ENCODE data around the gene RNF168. TPM values are rescaled to one million over a fixed set of nuclear protein-coding genes. Genes with fewer than 3 reads are reported as not detected.
"Not testable (repeated sequence)": the region's sequence is repeated elsewhere in the genome, so short reads cannot be mapped to it uniquely, and the experiment has no call there.

The RNF168 gene
- total RNA-seq, 1 donor from 2014 or later, result 12.0 TPM

DNA sequence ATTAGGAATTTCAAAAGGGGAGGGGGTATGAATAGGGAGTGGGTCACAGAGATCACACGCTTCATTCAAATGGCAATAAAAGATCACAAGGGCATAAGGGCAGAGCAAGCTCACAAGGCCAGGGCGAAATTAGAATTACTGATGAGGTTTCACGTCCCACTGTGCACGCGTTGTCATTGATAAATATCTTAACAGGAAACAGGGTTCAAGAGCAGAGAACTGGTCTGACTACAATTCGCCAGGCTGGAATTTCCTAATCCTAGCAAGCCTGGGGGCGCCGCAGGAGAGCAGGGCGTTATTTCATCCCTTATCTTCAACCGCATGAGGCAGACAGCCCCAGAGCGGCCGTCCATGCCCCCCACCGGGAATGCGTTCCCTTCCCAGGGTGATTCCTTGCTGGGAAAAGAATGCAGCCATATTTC is 29.7 kb upstream of the RNF168 start:
- H3K27me3 ChIP-seq (ENCODE audit: control insufficient read depth in 3 of 3, insufficient read depth in 3 of 3, low read length in 3 of 3), result peaks cover 0 to 2% (median 0%) of the 10 kb centered on the region in 3 donors
- H3K4me1 ChIP-seq (ENCODE audit: control insufficient read depth in 3 of 3, insufficient read depth in 3 of 3, low read length in 3 of 3), result peaks cover 0 to 7% (median 2%) of the 10 kb centered on the region in 3 donors
- H3K27ac ChIP-seq (ENCODE audit: low read depth, low read length), result no peak overlapping the region
- no peaks in the 10 kb centered on the region for H3K9me3 ChIP-seq (ENCODE audit: control insufficient read depth in 3 of 3, low read length in 3 of 3)
- H3K9ac ChIP-seq (ENCODE audit: low read depth in 1 of 3, low read length in 3 of 3), result no peak overlapping the region
- H3K36me3 ChIP-seq (ENCODE audit: control insufficient read depth in 3 of 3, insufficient read depth in 3 of 3, low read length in 3 of 3), result no peaks in the 10 kb centered on the region
- H3K4me3 ChIP-seq (ENCODE audit: low read length in 3 of 3), result no peak overlapping the region

DNA sequence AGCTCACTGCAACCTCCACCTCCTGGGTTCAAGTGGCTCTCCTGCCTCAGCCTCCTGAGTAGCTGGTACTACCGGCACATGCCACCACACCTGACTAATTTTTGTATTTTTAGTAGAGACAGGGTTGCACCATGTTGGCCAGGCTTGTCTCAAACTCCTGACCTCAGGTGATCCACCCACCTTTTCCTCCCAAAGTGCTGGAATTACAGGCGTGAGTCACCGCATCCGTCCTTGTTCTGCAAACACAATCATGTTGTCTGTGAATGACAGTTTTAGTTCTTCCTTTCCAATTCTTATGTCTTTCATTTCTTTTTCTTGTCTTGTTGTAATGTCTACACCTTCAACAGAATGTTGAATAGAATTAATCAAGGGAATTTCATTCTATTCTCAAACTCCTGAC is 27.9 kb upstream of the RNF168 start:
- Histone ChIP-seq H3K4me1 (ENCODE audit: control insufficient read depth in 3 of 3, insufficient read depth in 3 of 3, low read length in 3 of 3) (peaks cover 0 to 4% (median 2%) of the 10 kb centered on the region in 3 donors), H3K9ac (ENCODE audit: low read depth in 1 of 3, low read length in 3 of 3) (no peak overlapping the region), H3K4me3 (ENCODE audit: low read length in 3 of 3) (no peak overlapping the region), H3K36me3 (ENCODE audit: control insufficient read depth in 3 of 3, insufficient read depth in 3 of 3, low read length in 3 of 3) (no peaks in the 10 kb centered on the region), H3K9me3 (ENCODE audit: control insufficient read depth in 3 of 3, low read length in 3 of 3) (no peaks in the 10 kb centered on the region), H3K27me3 (ENCODE audit: control insufficient read depth in 3 of 3, insufficient read depth in 3 of 3, low read length in 3 of 3) (peaks cover 0 to 2% (median 0%) of the 10 kb centered on the region in 3 donors), H3K27ac (ENCODE audit: low read depth, low read length) (no peak overlapping the region)

DNA sequence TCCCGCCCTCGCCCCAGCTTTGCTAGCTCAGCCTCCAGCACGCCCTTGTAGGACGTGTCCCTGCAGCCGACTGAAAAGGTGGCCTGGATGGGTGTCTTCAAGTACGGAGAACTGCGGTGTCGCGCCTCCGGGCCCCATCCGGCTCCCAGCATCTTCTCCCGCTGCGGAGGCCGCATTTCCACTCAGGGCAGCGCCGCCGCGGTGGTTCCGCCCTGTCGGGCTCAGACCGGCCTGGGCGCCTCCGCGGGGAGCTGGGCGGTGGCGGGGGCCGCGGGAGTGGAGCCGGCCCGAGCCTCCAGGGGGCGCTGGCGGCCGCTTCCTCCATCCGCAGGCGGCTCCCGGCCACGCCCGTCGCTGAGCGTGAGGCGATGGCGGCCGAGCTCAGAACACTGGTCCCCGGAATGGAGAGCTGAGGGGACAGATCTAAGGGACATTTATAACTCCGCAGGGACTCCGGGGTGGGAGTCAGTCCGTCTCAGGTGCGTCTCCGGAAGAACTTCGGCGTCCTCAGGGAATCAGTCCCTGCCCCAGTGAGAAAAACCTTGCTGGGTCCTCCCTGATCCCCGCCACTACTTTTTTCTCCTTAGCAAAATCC is 25.2 kb upstream of the RNF168 start:
- H3K4me1 ChIP-seq (ENCODE audit: control insufficient read depth in 3 of 3, insufficient read depth in 3 of 3, low read length in 3 of 3), result peaks cover 0 to 4% (median 2%) of the 10 kb centered on the region in 3 donors
- H3K27ac ChIP-seq (ENCODE audit: low read depth, low read length), result no peak overlapping the region
- no peaks in the 10 kb centered on the region for H3K9me3 ChIP-seq (ENCODE audit: control insufficient read depth in 3 of 3, low read length in 3 of 3)
- H3K36me3 ChIP-seq (ENCODE audit: control insufficient read depth in 3 of 3, insufficient read depth in 3 of 3, low read length in 3 of 3), result no peaks in the 10 kb centered on the region
- peaks cover 0 to 2% (median 0%) of the 10 kb centered on the region in 3 donors for H3K27me3 ChIP-seq (ENCODE audit: control insufficient read depth in 3 of 3, insufficient read depth in 3 of 3, low read length in 3 of 3)
- H3K4me3 ChIP-seq (ENCODE audit: low read length in 3 of 3), result peak overlapping the region; percentile 61 to 77 (median 71)
- peak overlapping the region; percentile 48 to 66 (median 50) for H3K9ac ChIP-seq (ENCODE audit: low read depth in 1 of 3, low read length in 3 of 3)

DNA sequence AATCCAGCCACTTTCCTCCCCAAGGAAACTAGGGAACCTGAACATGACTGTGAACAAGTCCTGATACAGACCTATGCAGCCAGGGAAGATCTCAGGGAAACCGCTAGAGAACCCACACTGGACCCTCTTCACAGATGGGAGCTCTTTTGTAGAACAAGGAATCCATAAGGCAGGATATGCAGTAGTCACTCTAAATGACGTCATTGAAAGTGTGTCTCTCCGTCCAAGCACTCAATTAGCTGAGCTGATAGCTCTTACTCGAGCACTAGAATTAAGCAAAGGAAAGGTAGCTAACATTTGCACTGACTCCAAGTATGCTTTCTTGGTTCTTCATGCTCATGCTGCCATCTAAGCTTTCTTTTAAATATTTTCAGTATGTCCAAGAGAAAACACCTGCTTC is 21.6 kb upstream of the RNF168 start:
- no peaks in the 10 kb centered on the region for H3K36me3 ChIP-seq (ENCODE audit: control insufficient read depth in 3 of 3, insufficient read depth in 3 of 3, low read length in 3 of 3)

DNA sequence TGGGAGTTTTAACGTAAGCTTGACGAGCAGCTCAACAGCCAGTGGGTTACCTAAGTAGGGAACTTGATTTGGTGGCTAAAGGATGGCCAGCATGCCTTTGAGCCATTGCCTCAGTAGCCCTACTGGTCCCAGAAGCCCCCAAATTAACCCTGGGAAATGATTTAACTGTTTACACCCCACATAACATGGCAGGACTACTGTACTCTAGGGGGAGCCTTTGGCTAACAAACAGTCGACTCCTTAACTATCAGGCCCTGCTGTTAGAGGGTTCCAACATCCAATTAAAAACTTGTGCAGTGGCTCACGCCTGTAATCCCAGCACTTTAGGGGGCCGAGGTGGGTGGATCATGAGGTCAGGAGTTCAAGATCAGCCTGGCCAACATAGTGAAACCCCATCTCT is 21.0 kb upstream of the RNF168 start:
- H3K9me3 ChIP-seq (ENCODE audit: control insufficient read depth in 3 of 3, low read length in 3 of 3), result peaks cover 0 to 6% (median 0%) of the 10 kb centered on the region in 3 donors
- no peak overlapping the region for H3K4me3 ChIP-seq (ENCODE audit: low read length in 3 of 3)
- H3K4me1 ChIP-seq (ENCODE audit: control insufficient read depth in 3 of 3, insufficient read depth in 3 of 3, low read length in 3 of 3), result peaks cover 0 to 4% (median 2%) of the 10 kb centered on the region in 3 donors

More for the DNA sequence above, 21.6 kb upstream of the RNF168 start:
- Histone ChIP-seq H3K4me1 (ENCODE audit: control insufficient read depth in 3 of 3, insufficient read depth in 3 of 3, low read length in 3 of 3) (peaks cover 0 to 4% (median 2%) of the 10 kb centered on the region in 3 donors), H3K4me3 (ENCODE audit: low read length in 3 of 3) (no peak overlapping the region), H3K9me3 (ENCODE audit: control insufficient read depth in 3 of 3, low read length in 3 of 3) (peaks cover 0 to 4% (median 0%) of the 10 kb centered on the region in 3 donors), H3K9ac (ENCODE audit: low read depth in 1 of 3, low read length in 3 of 3) (no peak overlapping the region), H3K27me3 (ENCODE audit: control insufficient read depth in 3 of 3, insufficient read depth in 3 of 3, low read length in 3 of 3) (no peaks in the 10 kb centered on the region), H3K27ac (ENCODE audit: low read depth, low read length) (no peak overlapping the region)

DNA sequence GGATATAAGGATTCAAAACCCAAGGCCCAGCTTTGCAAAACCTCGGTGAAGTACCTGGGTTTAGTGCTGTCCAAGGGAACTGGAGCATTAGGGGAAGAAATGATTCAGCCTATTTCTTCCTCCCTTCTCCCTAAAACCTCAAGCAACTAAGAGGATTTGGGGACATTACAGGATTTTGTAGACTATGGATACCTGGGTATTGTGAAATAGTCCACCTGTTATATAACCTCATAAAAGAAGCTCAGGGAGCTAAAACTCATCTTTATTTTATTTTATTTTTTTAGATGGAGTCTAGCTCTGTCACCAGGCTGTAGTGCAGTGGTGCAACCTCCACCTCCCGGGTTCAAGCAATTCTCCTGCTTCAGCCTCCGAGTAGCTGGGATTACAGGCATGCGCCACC is 20.3 kb upstream of the RNF168 start:
- Histone ChIP-seq H3K4me3 (ENCODE audit: low read length in 3 of 3) (no peak overlapping the region), H3K27me3 (ENCODE audit: control insufficient read depth in 3 of 3, insufficient read depth in 3 of 3, low read length in 3 of 3) (no peaks in the 10 kb centered on the region), H3K9me3 (ENCODE audit: control insufficient read depth in 3 of 3, low read length in 3 of 3) (peaks cover 0 to 6% (median 1%) of the 10 kb centered on the region in 3 donors), H3K4me1 (ENCODE audit: control insufficient read depth in 3 of 3, insufficient read depth in 3 of 3, low read length in 3 of 3) (peaks cover 0 to 7% (median 2%) of the 10 kb centered on the region in 3 donors), H3K9ac (ENCODE audit: low read depth in 1 of 3, low read length in 3 of 3) (no peak overlapping the region), H3K27ac (ENCODE audit: low read depth, low read length) (no peak overlapping the region), H3K36me3 (ENCODE audit: control insufficient read depth in 3 of 3, insufficient read depth in 3 of 3, low read length in 3 of 3) (no peaks in the 10 kb centered on the region)

More for the DNA sequence above, 21.0 kb upstream of the RNF168 start:
- Histone ChIP-seq H3K9ac (ENCODE audit: low read depth in 1 of 3, low read length in 3 of 3) (no peak overlapping the region), H3K27ac (ENCODE audit: low read depth, low read length) (no peak overlapping the region), H3K36me3 (ENCODE audit: control insufficient read depth in 3 of 3, insufficient read depth in 3 of 3, low read length in 3 of 3) (no peaks in the 10 kb centered on the region), H3K27me3 (ENCODE audit: control insufficient read depth in 3 of 3, insufficient read depth in 3 of 3, low read length in 3 of 3) (no peaks in the 10 kb centered on the region)

DNA sequence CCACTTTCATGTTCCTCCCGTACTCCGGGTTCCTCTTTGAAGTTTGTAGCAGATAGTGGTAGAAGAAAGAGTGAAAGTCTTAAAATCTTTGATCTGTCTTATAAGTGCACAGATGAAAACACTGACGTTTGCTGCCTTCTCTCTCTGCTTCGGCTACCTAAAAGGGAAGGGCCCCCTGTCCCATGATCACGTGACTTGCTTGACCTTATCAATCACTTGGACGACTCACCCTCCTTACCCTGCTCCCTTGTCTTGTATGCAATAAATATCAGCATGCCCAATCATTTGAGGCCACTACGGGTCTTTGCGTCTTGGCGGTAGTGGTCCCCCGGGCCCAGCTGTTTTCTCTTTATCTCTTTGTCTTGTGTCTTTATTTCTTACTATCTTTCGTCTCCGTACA is 17.7 kb upstream of the RNF168 start:
- H3K9me3 ChIP-seq (ENCODE audit: control insufficient read depth in 3 of 3, low read length in 3 of 3); H3K27me3 ChIP-seq (ENCODE audit: control insufficient read depth in 3 of 3, insufficient read depth in 3 of 3, low read length in 3 of 3); H3K4me3 ChIP-seq (ENCODE audit: low read length in 3 of 3); H3K9ac ChIP-seq (ENCODE audit: low read depth in 1 of 3, low read length in 3 of 3); H3K4me1 ChIP-seq (ENCODE audit: control insufficient read depth in 3 of 3, insufficient read depth in 3 of 3, low read length in 3 of 3); H3K27ac ChIP-seq (ENCODE audit: low read depth, low read length); H3K36me3 ChIP-seq (ENCODE audit: control insufficient read depth in 3 of 3, insufficient read depth in 3 of 3, low read length in 3 of 3): not testable (repeated sequence)

DNA sequence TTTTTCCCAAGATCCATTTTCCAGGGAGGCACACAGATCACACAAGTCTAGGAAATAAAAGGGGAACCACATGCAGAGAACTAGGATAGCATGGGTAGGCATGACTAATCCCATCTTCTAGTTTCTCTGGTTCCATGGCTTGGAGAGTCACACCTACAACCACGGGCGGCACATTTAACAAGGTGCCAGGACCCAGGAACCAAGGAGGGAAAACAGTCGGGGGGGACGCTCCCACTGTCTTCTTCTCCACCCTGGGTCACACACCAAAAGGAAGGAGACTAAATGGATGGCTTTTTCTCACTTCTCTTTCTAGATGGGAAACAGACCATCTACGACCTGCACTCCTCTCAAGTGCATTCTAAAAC is 16.1 kb upstream of the RNF168 start:
- Histone ChIP-seq H3K36me3 (ENCODE audit: control insufficient read depth in 3 of 3, insufficient read depth in 3 of 3, low read length in 3 of 3) (no peaks in the 10 kb centered on the region), H3K9me3 (ENCODE audit: control insufficient read depth in 3 of 3, low read length in 3 of 3) (peaks cover 0 to 9% (median 5%) of the 10 kb centered on the region in 3 donors), H3K4me1 (ENCODE audit: control insufficient read depth in 3 of 3, insufficient read depth in 3 of 3, low read length in 3 of 3) (peaks cover 0 to 16% (median 6%) of the 10 kb centered on the region in 3 donors), H3K9ac (ENCODE audit: low read depth in 1 of 3, low read length in 3 of 3) (no peak overlapping the region), H3K4me3 (ENCODE audit: low read length in 3 of 3) (no peak overlapping the region), H3K27me3 (ENCODE audit: control insufficient read depth in 3 of 3, insufficient read depth in 3 of 3, low read length in 3 of 3) (no peaks in the 10 kb centered on the region), H3K27ac (ENCODE audit: low read depth, low read length) (no peak overlapping the region)

DNA sequence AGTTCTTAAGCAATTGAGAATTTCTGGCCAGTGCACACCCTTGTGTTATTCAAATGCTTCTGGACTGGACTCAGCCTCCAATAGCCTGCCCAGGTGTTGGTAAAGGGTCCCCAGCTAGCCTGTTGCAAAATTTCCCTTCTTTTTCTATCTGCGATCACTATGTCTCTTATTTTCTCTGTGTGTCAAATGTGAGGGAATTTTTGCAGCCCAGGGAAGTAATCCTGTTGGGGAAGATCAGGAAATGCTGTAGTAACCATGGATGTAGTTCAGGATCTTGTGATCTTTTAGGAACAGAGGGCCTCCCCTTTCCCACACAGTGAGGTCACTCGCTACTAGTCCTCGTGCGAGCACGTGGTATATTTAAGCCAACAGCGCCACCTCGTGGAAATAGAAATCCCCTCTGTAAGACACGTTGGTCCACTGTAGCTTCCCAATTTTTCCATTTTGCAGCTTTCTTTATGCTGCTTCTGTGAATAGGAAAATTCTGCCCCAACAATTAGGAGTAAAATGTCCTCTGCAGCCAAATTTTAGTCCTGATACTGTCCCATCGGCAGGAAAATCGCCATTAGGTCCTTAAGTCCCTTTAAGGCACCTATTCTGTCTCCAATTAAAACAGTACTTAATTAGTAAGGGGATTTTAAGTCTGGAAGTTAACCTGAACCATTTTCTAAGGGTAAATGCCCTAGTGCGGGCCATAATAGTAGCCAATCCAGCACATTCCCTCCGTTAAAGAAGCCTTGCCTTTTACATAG is 15.6 kb upstream of the RNF168 start:
- H3K9me3 ChIP-seq (ENCODE audit: control insufficient read depth in 3 of 3, low read length in 3 of 3), result peaks cover 0 to 9% (median 5%) of the 10 kb centered on the region in 3 donors
- no peaks in the 10 kb centered on the region for H3K36me3 ChIP-seq (ENCODE audit: control insufficient read depth in 3 of 3, insufficient read depth in 3 of 3, low read length in 3 of 3)
- H3K27ac ChIP-seq (ENCODE audit: low read depth, low read length), result no peak overlapping the region
- peaks cover 0 to 18% (median 6%) of the 10 kb centered on the region in 3 donors for H3K4me1 ChIP-seq (ENCODE audit: control insufficient read depth in 3 of 3, insufficient read depth in 3 of 3, low read length in 3 of 3)
- H3K27me3 ChIP-seq (ENCODE audit: control insufficient read depth in 3 of 3, insufficient read depth in 3 of 3, low read length in 3 of 3), result no peaks in the 10 kb centered on the region
- no peak overlapping the region for H3K4me3 ChIP-seq (ENCODE audit: low read length in 3 of 3)
- no peak overlapping the region for H3K9ac ChIP-seq (ENCODE audit: low read depth in 1 of 3, low read length in 3 of 3)

DNA sequence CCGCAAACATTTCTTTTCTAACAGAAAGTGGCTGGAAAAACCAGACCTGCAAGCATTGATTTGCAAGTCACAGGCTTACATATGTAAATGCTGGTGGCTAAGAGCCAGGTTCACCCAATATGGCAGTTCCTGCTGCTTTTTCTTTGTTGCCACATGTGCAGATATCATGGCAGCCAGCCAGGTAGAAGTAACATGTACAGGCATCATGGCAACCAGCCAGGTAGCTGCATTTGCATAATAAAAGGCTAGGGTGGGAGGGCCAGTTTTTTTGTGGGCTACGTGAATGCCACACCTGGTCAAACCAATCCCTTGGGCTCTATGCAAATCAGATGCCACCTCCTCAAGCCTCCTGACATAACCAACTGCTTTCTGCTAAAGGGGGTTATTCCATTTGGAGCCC is 14.4 kb upstream of the RNF168 start:
- peaks cover 0 to 22% (median 6%) of the 10 kb centered on the region in 3 donors for H3K4me1 ChIP-seq (ENCODE audit: control insufficient read depth in 3 of 3, insufficient read depth in 3 of 3, low read length in 3 of 3)
- no peak overlapping the region for H3K4me3 ChIP-seq (ENCODE audit: low read length in 3 of 3)
- H3K36me3 ChIP-seq (ENCODE audit: control insufficient read depth in 3 of 3, insufficient read depth in 3 of 3, low read length in 3 of 3), result no peaks in the 10 kb centered on the region
- peaks cover 0 to 9% (median 5%) of the 10 kb centered on the region in 3 donors for H3K9me3 ChIP-seq (ENCODE audit: control insufficient read depth in 3 of 3, low read length in 3 of 3)
- H3K27me3 ChIP-seq (ENCODE audit: control insufficient read depth in 3 of 3, insufficient read depth in 3 of 3, low read length in 3 of 3), result no peaks in the 10 kb centered on the region
- no peak overlapping the region for H3K9ac ChIP-seq (ENCODE audit: low read depth in 1 of 3, low read length in 3 of 3)
- no peak overlapping the region for H3K27ac ChIP-seq (ENCODE audit: low read depth, low read length)
